Heart left ventricle (tissue), 16 donors: Measurements from ENCODE around the gene SCP2. TPM values are rescaled to one million over a fixed set of nuclear protein-coding genes. Genes with fewer than 3 reads are reported as not detected.

Experiments used
- ATAC-seq, 4 donors: fragments of 200-7000 bp; cut with Tn5 transposase; one replicate each; pipeline ENCODE4 v1.9.1; 2020 to 2022; ENCODE audit warnings: moderate library complexity in 4 of 4, mild to moderate bottlenecking in 3 of 4, moderate number of reproducible peaks in 1 of 4
- DNase-seq, 5 donors: peaks; one replicate each; pipeline ENCODE4 v3.0.0-alpha.2; 2020
- H3K27ac ChIP-seq, 12 donors: fragments of 200-600 bp; sonication (generic) in 4 of 12; one replicate each; pipeline versions ENCODE4 v1.5.0 to v1.8.0; 2016 to 2022; ENCODE audit warnings: mild to moderate bottlenecking in 2 of 12
- H3K27me3 ChIP-seq, 9 donors: fragments of 200-600 bp; sonication (generic) in 2 of 9; one replicate each; pipeline versions ENCODE4 v1.5.1 to v1.8.0; 2016 to 2022; ENCODE audit warnings: mild to moderate bottlenecking in 3 of 9
- H3K36me3 ChIP-seq, 9 donors: fragments of 200-600 bp; sonication (generic) in 2 of 9; one replicate each; pipeline versions ENCODE4 v1.5.0 to v1.8.0; 2018 to 2022; ENCODE audit warnings: mild to moderate bottlenecking in 2 of 9
- H3K4me1 ChIP-seq, 12 donors: fragments of 200-600 bp; sonication (generic) in 4 of 12; one replicate each; pipeline versions ENCODE4 v1.5.0 to v1.8.0; 2016 to 2022; ENCODE audit warnings: mild to moderate bottlenecking in 3 of 12
- H3K4me3 ChIP-seq, 12 donors: fragments of 200-600 bp; sonication (generic) in 4 of 12; one replicate each; pipeline versions ENCODE4 v1.5.0 to v1.8.0; 2017 to 2022; ENCODE audit warnings: mild to moderate bottlenecking in 9 of 12, moderate library complexity in 4 of 12
- H3K9me3 ChIP-seq, 12 donors: fragments of 200-600 bp; sonication (generic) in 4 of 12; one replicate each; pipeline versions ENCODE4 v1.5.0 to v1.8.0; 2016 to 2022; ENCODE audit warnings: mild to moderate bottlenecking in 1 of 12
- CTCF ChIP-seq, 12 donors: fragments of 200-600 bp; sonication (generic) in 4 of 12; IDR thresholded peaks; one replicate each; pipeline versions ENCODE4 v1.5.0 to v1.8.0; 2018 to 2022; ENCODE audit warnings: antibody characterized with exemption in 12 of 12, mild to moderate bottlenecking in 5 of 12
- POLR2A ChIP-seq, 2 donors: fragments of 450-650 bp; IDR thresholded peaks; one replicate each; pipeline ENCODE4 v1.6.1; 2017; ENCODE audit warnings: antibody characterized with exemption in 2 of 2, mild to moderate bottlenecking in 2 of 2, moderate library complexity in 2 of 2
- WGBS, 4 donors: extraction: QIAGEN DNeasy Blood & Tissue Kit in 2 of 4; methylation state at CpG; one replicate each; pipeline versions ENCODE4 v1.1.5 to v1.1.7; 2013 to 2018; 5-methylcytosine and 5-hydroxymethylcytosine counted together
- intact Hi-C, 10 donors: fragments of 100-400 bp; cut with DNase I; formaldehyde crosslinking; loops; one replicate each; pipeline versions ENCODE4 v1.11.1 to v1.14.2; 2022
- polyA plus RNA-seq, 2 donors: library from polyadenylated mRNA; stranded (reverse); fragments of 200-250 nt; gene quantifications; one replicate each; pipeline ENCODE4 v1.2.3, GENCODE V29; 2013
- total RNA-seq, 9 donors: library from RNA; depleted of rRNA in 2 of 9; stranded (reverse); fragments of >200 nt in 2 of 9; fragmentation: NEBNext Ultra II Directional in 3 of 9; extraction: Animal tissue kit (Norgen Biotek cat#: 25700) in 3 of 9; gene quantifications; one replicate each; pipeline versions ENCODE4 v1.1.0 to v1.2.4, GENCODE V29; 2016 to 2023
- donor health status: ischemic (EF 13 %, LVEDD 7.1; RV severe dilation, severe dysfunction).
- donor health status: healthy with polysubstance abuse.
- donor health status: DM: no; HTN: yes; CAD: no.
- donor health status: DM: no; HTN: no; CAD: no.
- donor health status: ischemic (EF 25% LVEDD 6.9; RV normal size, moderate dysfunction).
- donor health status: ischemic (EF 25% LVEDD 5.7; RV mildly dilated, moderate dysfunction).
- donor health status: healthy.
- donor health status: DM: yes; HTN: yes; CAD: no.
- donor health status: ischemic (EF 35%, LVEDD 5.7; RV mildly dilated, moderate dysfunction).
- donor health status: nonischemic (EF 11% LVEDD 7.7; RV severe dilation, severe dysfunction).
- donor health status: DM: yes; HTN: yes; CAD: no.
- donor health status: PGD.
- donor health status: ischemic (EF 29% LVEDD 5.4; RV normal size, mild dysfunction).
- donor health status: nonischemic (EF 23%, LVEDD 6.1; RV moderate dilation, normal function).

Gene SCP2
- total and polyA plus RNA-seq, 11 donors, result 83.4 to 143 (median 132) TPM

DNA sequence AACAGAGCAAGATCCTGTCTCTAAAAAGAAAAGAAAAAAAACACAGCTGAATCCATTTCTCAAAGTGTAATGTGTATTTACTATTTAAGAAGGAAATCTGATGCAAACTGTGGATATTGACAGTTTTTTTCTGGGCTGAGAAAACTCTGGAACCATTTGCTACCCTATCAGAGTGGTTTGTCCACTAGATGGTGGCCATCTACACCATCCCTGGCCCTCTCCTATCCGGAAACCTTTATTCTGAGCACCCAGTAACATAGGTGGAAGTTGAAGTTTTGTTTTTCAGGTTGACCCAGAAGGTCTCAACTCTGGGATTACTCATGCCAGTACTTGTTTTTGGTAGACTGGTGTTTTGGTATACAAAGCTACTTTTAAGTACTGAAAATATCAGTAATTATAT lies 25.7 kb upstream of the SCP2 start:
- intact Hi-C loops, result loop anchor here in 5 of 10 donors (10.0 kb wide), 2 partner anchors 197 to 283 kb away; no protein-coding TSS in a partner anchor
- Histone ChIP-seq H3K4me1 (peaks cover 0 to 23% (median 13%) of the 10 kb centered on the region in 12 donors), H3K36me3 (peaks cover 0 to 26% (median 3%) of the 10 kb centered on the region in 9 donors), H3K4me3 (no peak overlapping the region), H3K27me3 (no peaks in the 10 kb centered on the region), H3K9me3 (no peaks in the 10 kb centered on the region), H3K27ac (no peak overlapping the region)
- TF ChIP-seq POLR2A (IDR thresholded peaks at IDR 0.05) (no peak), CTCF (IDR thresholded peaks at IDR 0.05) (peak in 1 of 12 donors; percentile 26)
- WGBS, 4 donors, result 56 to 68% (median 62%) methylated on average over 1 of the region's 1 CpG
- DNase-seq (no peak), ATAC-seq (no peak)

- no peak for DNase-seq
- Histone ChIP-seq H3K27ac (peak overlapping the region in 8 of 12 donors; percentile 70 to 93 (median 81)), H3K9me3 (no peaks in the 10 kb centered on the region), H3K4me1 (peaks cover 0 to 29% (median 13%) of the 10 kb centered on the region in 12 donors), H3K4me3 (no peak overlapping the region), H3K36me3 (peaks cover 0 to 14% (median 0%) of the 10 kb centered on the region in 9 donors), H3K27me3 (no peaks in the 10 kb centered on the region)
- 84 to 93% (median 87%) methylated on average over 12 to 13 of the region's 13 CpGs for WGBS, 4 donors
- TF ChIP-seq POLR2A (IDR thresholded peaks at IDR 0.05) (no peak), CTCF (IDR thresholded peaks at IDR 0.05) (no peak)
- intact Hi-C loops, result loop anchor here in 5 of 10 donors (10.0 kb wide), 2 partner anchors 200 to 280 kb away; no protein-coding TSS in a partner anchor
- ATAC-seq, result peak in 1 of 4 donors; percentile 4
Observed at GRCh38 chr1:52904208-52904926, 22.7 kb upstream of the SCP2 start.

DNA sequence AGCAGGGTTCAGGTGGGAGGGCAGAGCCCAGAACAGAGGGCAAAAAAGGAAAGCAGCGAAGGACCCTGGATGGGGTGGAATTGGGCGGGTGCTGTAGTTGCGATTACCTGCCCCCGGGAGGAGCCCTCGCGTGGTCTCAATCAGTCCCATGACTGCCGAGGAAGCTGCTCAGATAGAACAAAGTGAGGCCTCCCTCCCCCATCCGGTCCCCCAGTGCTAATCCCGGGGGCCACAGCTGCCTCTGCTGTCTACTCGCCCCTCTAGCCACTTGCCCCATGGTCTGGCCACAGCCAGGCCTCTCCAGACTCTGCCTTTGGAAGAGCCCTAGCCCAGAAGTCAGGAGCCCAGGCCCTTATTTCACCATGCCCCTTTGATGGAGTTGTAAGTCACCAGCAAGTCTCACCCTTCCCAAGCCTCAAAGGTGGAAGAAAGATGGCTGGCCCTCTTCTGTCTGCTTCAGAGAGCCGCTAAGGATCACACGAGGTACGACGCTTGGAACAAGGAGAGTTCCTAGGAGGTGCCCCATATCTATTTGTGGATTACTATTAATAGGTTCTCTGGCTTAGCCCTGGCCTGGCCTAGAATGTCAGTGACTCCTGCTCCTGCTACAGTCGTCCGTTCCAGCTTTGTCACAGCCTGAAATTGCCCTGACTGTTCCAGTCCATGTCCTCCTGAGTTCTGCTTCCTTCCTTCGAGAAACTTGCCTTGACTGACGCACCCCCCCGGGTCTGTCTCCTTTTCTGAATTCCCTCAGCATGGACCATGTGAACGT lies 22.0 kb upstream of the SCP2 start:
- no peak overlapping the region for H3K4me3 ChIP-seq
- intact Hi-C loops, result loop anchor here in 6 of 10 donors (5.0 to 10.0 kb wide), 3 partner anchors 200 to 280 kb away; no protein-coding TSS in a partner anchor
- no peaks in the 10 kb centered on the region for H3K27me3 ChIP-seq
- peak overlapping the region; percentile 63 to 94 (median 80) for H3K27ac ChIP-seq
- H3K9me3 ChIP-seq, result no peaks in the 10 kb centered on the region
- TF ChIP-seq POLR2A (IDR thresholded peaks at IDR 0.05) (no peak), CTCF (IDR thresholded peaks at IDR 0.05) (peak in 8 of 12 donors; percentile 16 to 50 (median 28))
- ATAC-seq (peak; percentile 95 to 96 (median 96)), DNase-seq (peak in 4 of 5 donors; percentile 50 to 76 (median 65))
- H3K4me1 ChIP-seq, result peaks cover 0 to 29% (median 13%) of the 10 kb centered on the region in 12 donors
- 39 to 47% (median 44%) methylated on average over 13 to 20 of the region's 20 CpGs for WGBS, 4 donors
- peaks cover 0 to 14% (median 3%) of the 10 kb centered on the region in 9 donors for H3K36me3 ChIP-seq
